OCI-LY7 (cell line): ENCODE measurements around the gene AATF. TPM values are rescaled to one million over a fixed set of nuclear protein-coding genes. Genes with fewer than 3 reads are reported as not detected.

Experiments used
- BruUV-seq: library from RNA; stranded (reverse); fragments of 400-500 nt; replicated peaks from 2 replicates; lab custom pipeline; 2021; lab: Mats Ljungman, UMichigan
- CTCF ChIA-PET: fragments of 300-600 bp; sonication (Branson Sonifier 250); formaldehyde crosslinking; loops from one replicate; lab custom pipeline; 2022; ENCODE audit warnings: antibody characterized with exemption; ENCODE audit not compliant: unreplicated experiment; lab: Charles Lee
- POLR2A ChIA-PET: fragments of 300-600 bp; sonication (Branson Sonifier 250); formaldehyde crosslinking; loops from one replicate; lab custom pipeline; 2022; ENCODE audit warnings: antibody characterized with exemption; lab: Charles Lee
- DNase-seq: peaks from one replicate; pipeline ENCODE4 v3.0.0-alpha.2; 2015; ENCODE audit warnings: low spot score
- H2AFZ ChIP-seq: fragments of 200-600 bp; sonication (generic), shearing (Covaris generic); 2 replicates; pipeline ENCODE4 v1.6.1; 2014; ENCODE audit warnings: mild to moderate bottlenecking, antibody characterized with exemption, low read length, moderate library complexity
- H3K27ac ChIP-seq: fragments of 200-600 bp; sonication (generic); 2 replicates; pipeline ENCODE4 v1.5.1; 2014; ENCODE audit warnings: mixed run types, low read depth, mild to moderate bottlenecking, moderate library complexity, low read length, inconsistent platforms; ENCODE audit not compliant: poor library complexity, severe bottlenecking
- H3K36me3 ChIP-seq: fragments of 200-600 bp; sonication (generic); 2 replicates; pipeline ENCODE4 v1.6.1; 2014; ENCODE audit warnings: mild to moderate bottlenecking, antibody characterized with exemption, low read length, moderate library complexity, mixed read lengths; ENCODE audit not compliant: insufficient read depth
- H3K4me1 ChIP-seq: fragments of 200-600 bp; sonication (generic); 2 replicates; pipeline ENCODE4 v1.5.1; 2014; ENCODE audit warnings: mild to moderate bottlenecking, low read length; ENCODE audit not compliant: insufficient read depth, poor library complexity, severe bottlenecking
- H3K4me2 ChIP-seq: fragments of 200-600 bp; sonication (generic); 2 replicates; pipeline ENCODE4 v1.6.1; 2014; ENCODE audit warnings: mild to moderate bottlenecking, low read length
- H3K4me3 ChIP-seq: fragments of 200-600 bp; sonication (generic); 2 replicates; pipeline ENCODE4 v1.5.1; 2014; ENCODE audit warnings: mild to moderate bottlenecking, low read depth, low read length; ENCODE audit not compliant: poor library complexity, severe bottlenecking
- H3K79me2 ChIP-seq: fragments of 200-600 bp; sonication (generic); 2 replicates; pipeline ENCODE4 v1.6.1; 2016; ENCODE audit warnings: low read depth, mild to moderate bottlenecking, low read length, moderate library complexity, mixed read lengths; ENCODE audit not compliant: insufficient read depth
- H3K9me2 ChIP-seq: fragments of 200-600 bp; sonication (generic); 2 replicates; pipeline ENCODE4 v1.6.1; 2016; ENCODE audit warnings: mild to moderate bottlenecking, low read length, mixed read lengths; ENCODE audit not compliant: insufficient read depth
- H3K9me3 ChIP-seq: fragments of 200-600 bp; sonication (generic); 2 replicates; pipeline ENCODE4 v1.6.1; 2014; ENCODE audit warnings: mild to moderate bottlenecking, mixed run types, low read length, mixed read lengths
- H4K20me1 ChIP-seq: fragments of 200-600 bp; sonication (generic); 2 replicates; pipeline ENCODE4 v1.6.1; 2014; ENCODE audit warnings: mild to moderate bottlenecking, antibody characterized with exemption, low read length, moderate library complexity, mixed read lengths; ENCODE audit not compliant: insufficient read depth
- CTCF ChIP-seq: fragments of 200-600 bp; sonication (generic); conservative IDR thresholded peaks from 2 replicates; pipeline ENCODE4 v1.5.1; 2014; ENCODE audit warnings: mild to moderate bottlenecking, antibody characterized with exemption, low read length, moderate library complexity, mixed read lengths
- EZH2phosphoT487 ChIP-seq: fragments of 200-600 bp; sonication (generic); IDR thresholded peaks from 2 replicates; pipeline ENCODE4 v1.6.1; 2018; ENCODE audit warnings: low read depth, borderline replicate concordance, mild to moderate bottlenecking, mixed run types, antibody characterized with exemption, low read length, moderate library complexity, mixed read lengths
- intact Hi-C: fragments of 100-400 bp; cut with micrococcal nuclease; formaldehyde crosslinking; loops from one replicate; pipeline ENCODE4 v1.10.0; 2022; ENCODE audit not compliant: unreplicated experiment
- total RNA-seq, 2 experiments: library from RNA; depleted of rRNA in 1 of 2; stranded (reverse); fragments of >200 nt in 1 of 2; shearing (Covaris generic) in 1 of 2; gene quantifications; 2 replicates each; pipeline ENCODE4 v1.2.3, GENCODE V29; 2014 to 2022

AATF gene
- total RNA-seq, 2 experiments from 2014 or later = 83.5 to 94.3 TPM

- no peak overlapping the region for H3K4me3 ChIP-seq
- H3K36me3 ChIP-seq = no peaks in the 10 kb centered on the region
- DNase-seq = no peak
- intact Hi-C loops = no loop called here
- ChIA-PET POLR2A (interaction anchor here (0.5 kb wide), 1 partner anchor 338 kb away, joined by 4 read pairs; no protein-coding TSS in a partner anchor), CTCF (no interaction called here)
- H3K79me2 ChIP-seq = no peaks in the 10 kb centered on the region
- no peak overlapping the region for H2AFZ ChIP-seq
- no peak overlapping the region for H3K4me2 ChIP-seq
- H3K27ac ChIP-seq = no peak overlapping the region
- no peaks in the 10 kb centered on the region for H3K9me3 ChIP-seq
- no peaks in the 10 kb centered on the region for H3K4me1 ChIP-seq
- H4K20me1 ChIP-seq = no peaks in the 10 kb centered on the region
- no peaks in the 10 kb centered on the region for H3K9me2 ChIP-seq
- TF ChIP-seq CTCF (no peak), EZH2phosphoT487 (no peak)
- BruUV-seq = no TSS peak
These were observed 116.2 kb downstream of the AATF start for GRCh38 chr17:37064956-37065355.

GRCh38 chr17:37065486-37066321, 117.0 kb downstream of the AATF start:
- Histone ChIP-seq H3K36me3 (no peaks in the 10 kb centered on the region), H3K4me1 (no peaks in the 10 kb centered on the region), H3K4me3 (no peak overlapping the region), H3K9me2 (no peaks in the 10 kb centered on the region), H3K4me2 (no peak overlapping the region), H3K27ac (no peak overlapping the region), H3K9me3 (no peaks in the 10 kb centered on the region), H3K79me2 (no peaks in the 10 kb centered on the region), H4K20me1 (no peaks in the 10 kb centered on the region), H2AFZ (no peak overlapping the region)
- ChIA-PET CTCF (no interaction called here), POLR2A (no interaction called here)
- TF ChIP-seq EZH2phosphoT487 = no peak
- TF ChIP-seq CTCF = no peak
- intact Hi-C loops = no loop called here
- DNase-seq = no peak
- BruUV-seq = no TSS peak
